Testis (tissue), 3 donors: ENCODE data around the gene TBKBP1. TPM values are rescaled to one million over a fixed set of nuclear protein-coding genes. Genes with fewer than 3 reads are reported as not detected.

Experiments
- DNase-seq: peaks from one replicate; pipeline ENCODE4 v3.0.0-alpha.2; 2019
- H3K27ac ChIP-seq, 2 donors: fragments of 200-600 bp; sonication (generic); one replicate each; pipeline ENCODE4 v1.5.1; 2019
- H3K27me3 ChIP-seq: fragments of 200-600 bp; sonication (generic); one replicate; pipeline ENCODE4 v1.5.1; 2019
- H3K36me3 ChIP-seq: fragments of 200-600 bp; sonication (generic); one replicate; pipeline ENCODE4 v1.5.1; 2017; ENCODE audit warnings: low read depth; ENCODE audit errors: missing control alignments
- H3K4me1 ChIP-seq: fragments of 200-600 bp; sonication (generic); one replicate; pipeline ENCODE4 v1.5.1; 2019
- H3K4me3 ChIP-seq, 2 donors: fragments of 200-600 bp; sonication (generic); one replicate each; pipeline ENCODE4 v1.5.1; 2017 to 2019
- H3K9me3 ChIP-seq: fragments of 200-600 bp; sonication (generic); one replicate; pipeline ENCODE4 v1.5.1; 2017
- CTCF ChIP-seq, 3 experiments: fragments of 450-650 bp in 2 of 3; fragments of 200-600 bp in 1 of 3; sonication (generic) in 1 of 3; IDR thresholded peaks; one replicate each; pipeline ENCODE4 v1.5.1; 2016 to 2019; ENCODE audit warnings: antibody characterized with exemption in 3 of 3, mild to moderate bottlenecking in 2 of 3, moderate library complexity in 1 of 3
- POLR2A ChIP-seq: fragments of 450-650 bp; IDR thresholded peaks from one replicate; pipeline ENCODE4 v1.6.1; 2017; ENCODE audit warnings: antibody characterized with exemption, mild to moderate bottlenecking, moderate library complexity
- WGBS, 2 donors: methylation state at CpG; one replicate each; pipeline ENCODE4 v1.1.5; 2018; 5-methylcytosine and 5-hydroxymethylcytosine counted together
- intact Hi-C: fragments of 100-400 bp; cut with DNase I; formaldehyde crosslinking; loops from one replicate; pipeline ENCODE4 v1.15.1; 2023; ENCODE audit warnings: low total_unique reads
- polyA plus RNA-seq: library from polyadenylated mRNA; stranded (reverse); fragments of 350-450 nt; fragmentation: Illumina TruSeq; extraction: RNeasy Lipid Tissue Mini Kit (QIAGEN cat#74804); gene quantifications from one replicate; pipeline ENCODE4 v1.2.3, GENCODE V29; 2014; ENCODE audit warnings: low read depth, low replicate concordance; ENCODE audit not compliant: insufficient read depth
- total RNA-seq, 2 donors: library from RNA; depleted of rRNA; stranded (reverse); fragments of >200 nt; gene quantifications; one replicate each; pipeline ENCODE4 v1.2.3, GENCODE V29; 2016

TBKBP1 gene
- total and polyA plus RNA-seq, 3 donors from 2014 or later, result 21.9 to 23.3 (median 23.3) TPM

- H3K27ac ChIP-seq, result no peak overlapping the region
- no peak for TF ChIP-seq POLR2A
- no peak for TF ChIP-seq CTCF (IDR thresholded peaks at IDR 0.05)
- DNase-seq, result no peak
- H3K27me3 ChIP-seq, result no peaks in the 10 kb centered on the region
- no peaks in the 10 kb centered on the region for H3K9me3 ChIP-seq
- H3K4me1 ChIP-seq, result peaks cover 4% of the 10 kb centered on the region
- no peaks in the 10 kb centered on the region for H3K36me3 ChIP-seq
- intact Hi-C loops, result no loop called here
- no peak overlapping the region for H3K4me3 ChIP-seq
- 90 to 94% methylated on average over 3 to 4 of the region's 4 CpGs for WGBS, 2 donors
Observed at GRCh38 chr17:47730681-47731080, 36.7 kb downstream of the TBKBP1 start.

GRCh38 chr17:47731396-47731795 is 37.4 kb downstream of the TBKBP1 start:
- intact Hi-C loops, result no loop called here
- no peak for TF ChIP-seq POLR2A
- TF ChIP-seq CTCF (IDR thresholded peaks at IDR 0.05), result no peak
- DNase-seq, result no peak
- WGBS, 2 donors, result 83 to 84% methylated on average over 2 of the region's 2 CpGs
- Histone ChIP-seq H3K36me3 (no peaks in the 10 kb centered on the region), H3K4me1 (peaks cover 4% of the 10 kb centered on the region), H3K27ac (no peak overlapping the region), H3K9me3 (no peaks in the 10 kb centered on the region), H3K4me3 (no peak overlapping the region), H3K27me3 (no peaks in the 10 kb centered on the region)

- H3K4me3 ChIP-seq, result peak overlapping the region in 1 of 2 donors; percentile 56
Observed at GRCh38 chr17:47732399-47733046, 38.6 kb downstream of the TBKBP1 start.

GRCh38 chr17:47733047-47733673 is 39.2 kb downstream of the TBKBP1 start, which contains the start of gene TBX21:
TSS of gene TBX21 (plus strand) at chr17:47733236. CDS start at chr17:47733455, 219 bp downstream.
- no peaks in the 10 kb centered on the region for H3K27me3 ChIP-seq
- WGBS, 2 donors, result 3% methylated on average over 43 of the region's 73 CpGs; no CpG with 5 or more reads in 1 of the 2 donors
- H3K36me3 ChIP-seq, result no peaks in the 10 kb centered on the region
- intact Hi-C loops, result no loop called here
- DNase-seq, result peak; percentile 75
- TF ChIP-seq CTCF (IDR thresholded peaks at IDR 0.05) (peak in 1 of 3 experiments; percentile 6), POLR2A (no peak)
- no peak within 1 kb of the TSS for H3K27ac ChIP-seq
- H3K9me3 ChIP-seq, result no peaks in the 10 kb centered on the region
- peaks cover 4% of the 10 kb centered on the region for H3K4me1 ChIP-seq
- H3K4me3 ChIP-seq, result peak within 1 kb of the TSS; percentile 34 to 56

More at GRCh38 chr17:47732399-47733046, 38.6 kb downstream of the TBKBP1 start:
- Histone ChIP-seq H3K36me3 (no peaks in the 10 kb centered on the region), H3K27ac (no peak overlapping the region), H3K27me3 (no peaks in the 10 kb centered on the region), H3K4me1 (peaks cover 4% of the 10 kb centered on the region), H3K9me3 (no peaks in the 10 kb centered on the region)
- DNase-seq, result no peak
- intact Hi-C loops, result no loop called here
- 34% methylated on average over 8 to 11 of the region's 12 CpGs for WGBS, 2 donors
- TF ChIP-seq CTCF (IDR thresholded peaks at IDR 0.05), result no peak
- TF ChIP-seq POLR2A, result no peak
